Neural cell (in vitro differentiated cells): ENCODE measurements around the gene LRIG1. TPM values are rescaled to one million over a fixed set of nuclear protein-coding genes. Genes with fewer than 3 reads are reported as not detected.

Experiments
- H2AFZ ChIP-seq: fragments of 200-600, 300-800 bp; sonication (generic), shearing (Covaris generic); 2 replicates; pipeline ENCODE4 v1.6.0; 2014; ENCODE audit warnings: low read depth, mild to moderate bottlenecking, antibody characterized with exemption, low read length, moderate library complexity
- H3F3A ChIP-seq: fragments of 200-600 bp; shearing (Covaris generic); 2 replicates; pipeline ENCODE4 v1.6.1; 2016; ENCODE audit warnings: mild to moderate bottlenecking, moderate library complexity, mixed read lengths, antibody characterized with exemption, low read length; ENCODE audit not compliant: insufficient read depth, poor library complexity, severe bottlenecking
- H3K27ac ChIP-seq: fragments of 200-600, 300-800 bp; sonication (generic), shearing (Covaris generic); 2 replicates; pipeline ENCODE4 v1.5.1; 2014; ENCODE audit warnings: mild to moderate bottlenecking, low read length, moderate library complexity
- H3K27me3 ChIP-seq: fragments of 300-800, 200-600 bp; sonication (generic), shearing (Covaris generic); 2 replicates; pipeline ENCODE4 v1.6.0; 2014; ENCODE audit warnings: mild to moderate bottlenecking, low read depth, low read length, moderate library complexity; ENCODE audit not compliant: insufficient read depth
- H3K36me3 ChIP-seq: fragments of 300-800, 200-600 bp; sonication (generic), shearing (Covaris generic); 2 replicates; pipeline ENCODE4 v1.5.1; 2014; ENCODE audit warnings: mild to moderate bottlenecking, antibody characterized with exemption, low read length, moderate library complexity; ENCODE audit not compliant: insufficient read depth
- H3K4me2 ChIP-seq: fragments of 300-800, 200-600 bp; sonication (generic), shearing (Covaris generic); 2 replicates; pipeline ENCODE4 v1.6.0; 2014; ENCODE audit warnings: mild to moderate bottlenecking, low read length
- H3K4me3 ChIP-seq: fragments of 300-800, 200-600 bp; sonication (generic), shearing (Covaris generic); 2 replicates; pipeline ENCODE4 v1.5.1; 2014; ENCODE audit warnings: mild to moderate bottlenecking, low read length, moderate library complexity
- H3K79me2 ChIP-seq: fragments of 200-600 bp; shearing (Covaris generic); replicated peaks from 2 replicates; pipeline ENCODE4 v1.6.0; 2014; ENCODE audit warnings: mild to moderate bottlenecking, low read length, moderate library complexity; ENCODE audit not compliant: insufficient read depth
- H3K9ac ChIP-seq: fragments of 300-800, 200-600 bp; sonication (generic), shearing (Covaris generic); 2 replicates; pipeline ENCODE4 v1.6.1; 2016; ENCODE audit warnings: mild to moderate bottlenecking, low read length, mixed read lengths
- H3K9me2 ChIP-seq: fragments of 200-600 bp; shearing (Covaris generic); 2 replicates; pipeline ENCODE4 v1.6.1; 2016; ENCODE audit warnings: mild to moderate bottlenecking, low read length, mixed read lengths; ENCODE audit not compliant: insufficient read depth
- H3K9me3 ChIP-seq: fragments of 200-600, 300-800 bp; sonication (generic), shearing (Covaris generic); 2 replicates; pipeline ENCODE4 v1.6.1; 2016; ENCODE audit warnings: mild to moderate bottlenecking, mixed run types, low read length, moderate library complexity, mixed read lengths
- H4K20me1 ChIP-seq: fragments of 200-600 bp; shearing (Covaris generic); 2 replicates; pipeline ENCODE4 v1.6.1; 2016; ENCODE audit warnings: mild to moderate bottlenecking, mixed run types; ENCODE audit not compliant: insufficient read depth
- EP300 ChIP-seq: fragments of 450-650 bp; conservative IDR thresholded peaks from 2 replicates; pipeline ENCODE4 v1.6.1; 2014; ENCODE audit warnings: antibody characterized with exemption, mild to moderate bottlenecking, moderate library complexity; ENCODE audit not compliant: poor library complexity, severe bottlenecking
- POLR2AphosphoS5 ChIP-seq: IDR thresholded peaks from 2 replicates; pipeline ENCODE4 v1.6.1; 2012
- SMC3 ChIP-seq: fragments of 450-650 bp; conservative IDR thresholded peaks from 2 replicates; pipeline ENCODE4 v1.6.1; 2014; ENCODE audit warnings: antibody characterized with exemption, mild to moderate bottlenecking, moderate library complexity; ENCODE audit not compliant: poor library complexity
- TAF1 ChIP-seq: IDR thresholded peaks from 2 replicates; pipeline ENCODE4 v1.6.1; 2012; ENCODE audit warnings: low read depth
- polyA plus RNA-seq: library from polyadenylated mRNA; depleted of rRNA; stranded (reverse); fragments of >200 nt; gene quantifications from 2 replicates; pipeline ENCODE4 v1.2.3, GENCODE V29; 2014
- TF ChIP-seq, protein P1 (sequence below): fragments of 450-650 bp; IDR thresholded peaks from 2 replicates; pipeline ENCODE4 v1.5.1; 2014; ENCODE audit warnings: antibody characterized with exemption, mild to moderate bottlenecking, moderate library complexity; ENCODE audit not compliant: poor library complexity, severe bottlenecking
- TF ChIP-seq, protein P2 (sequence below): IDR thresholded peaks from 2 replicates; pipeline ENCODE4 v1.6.1; 2012; ENCODE audit warnings: borderline replicate concordance

Gene LRIG1
- polyA plus RNA-seq, 1 donor from 2014 or later: 7.1 TPM

DNA sequence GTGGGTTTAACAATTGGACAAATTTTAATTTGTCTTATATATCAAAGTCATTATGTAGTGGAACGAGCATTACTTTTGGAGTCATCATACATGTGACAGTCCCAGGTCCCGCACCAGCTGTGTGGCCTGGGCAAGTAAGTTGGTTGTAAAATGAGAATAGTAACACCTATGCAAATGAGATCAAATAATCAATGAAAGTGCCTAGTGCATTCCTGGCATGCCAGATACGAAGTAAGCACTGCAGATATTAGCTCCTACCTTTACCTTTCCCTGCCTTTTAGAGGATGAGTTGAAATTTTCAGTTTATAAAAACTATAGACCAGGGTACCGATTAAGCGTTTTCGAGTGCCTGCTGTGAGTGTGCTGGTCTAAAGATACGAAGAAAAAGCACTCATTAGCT lies 134.1 kb downstream of the LRIG1 start:
- H3K27me3 ChIP-seq: no peaks in the 10 kb centered on the region
- H3K4me3 ChIP-seq: no peak overlapping the region
- no peak overlapping the region for H3K9ac ChIP-seq
- H3K27ac ChIP-seq: no peak overlapping the region
- no peaks in the 10 kb centered on the region for H3K79me2 ChIP-seq
- TF ChIP-seq, protein P1, sequence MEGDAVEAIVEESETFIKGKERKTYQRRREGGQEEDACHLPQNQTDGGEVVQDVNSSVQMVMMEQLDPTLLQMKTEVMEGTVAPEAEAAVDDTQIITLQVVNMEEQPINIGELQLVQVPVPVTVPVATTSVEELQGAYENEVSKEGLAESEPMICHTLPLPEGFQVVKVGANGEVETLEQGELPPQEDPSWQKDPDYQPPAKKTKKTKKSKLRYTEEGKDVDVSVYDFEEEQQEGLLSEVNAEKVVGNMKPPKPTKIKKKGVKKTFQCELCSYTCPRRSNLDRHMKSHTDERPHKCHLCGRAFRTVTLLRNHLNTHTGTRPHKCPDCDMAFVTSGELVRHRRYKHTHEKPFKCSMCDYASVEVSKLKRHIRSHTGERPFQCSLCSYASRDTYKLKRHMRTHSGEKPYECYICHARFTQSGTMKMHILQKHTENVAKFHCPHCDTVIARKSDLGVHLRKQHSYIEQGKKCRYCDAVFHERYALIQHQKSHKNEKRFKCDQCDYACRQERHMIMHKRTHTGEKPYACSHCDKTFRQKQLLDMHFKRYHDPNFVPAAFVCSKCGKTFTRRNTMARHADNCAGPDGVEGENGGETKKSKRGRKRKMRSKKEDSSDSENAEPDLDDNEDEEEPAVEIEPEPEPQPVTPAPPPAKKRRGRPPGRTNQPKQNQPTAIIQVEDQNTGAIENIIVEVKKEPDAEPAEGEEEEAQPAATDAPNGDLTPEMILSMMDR: no peak
- no peaks in the 10 kb centered on the region for H3F3A ChIP-seq
- no peaks in the 10 kb centered on the region for H4K20me1 ChIP-seq
- no peaks in the 10 kb centered on the region for H3K9me3 ChIP-seq
- no peaks in the 10 kb centered on the region for H3K36me3 ChIP-seq
- no peak overlapping the region for H3K4me2 ChIP-seq
- H3K9me2 ChIP-seq: no peaks in the 10 kb centered on the region
- H2AFZ ChIP-seq: no peak overlapping the region

DNA sequence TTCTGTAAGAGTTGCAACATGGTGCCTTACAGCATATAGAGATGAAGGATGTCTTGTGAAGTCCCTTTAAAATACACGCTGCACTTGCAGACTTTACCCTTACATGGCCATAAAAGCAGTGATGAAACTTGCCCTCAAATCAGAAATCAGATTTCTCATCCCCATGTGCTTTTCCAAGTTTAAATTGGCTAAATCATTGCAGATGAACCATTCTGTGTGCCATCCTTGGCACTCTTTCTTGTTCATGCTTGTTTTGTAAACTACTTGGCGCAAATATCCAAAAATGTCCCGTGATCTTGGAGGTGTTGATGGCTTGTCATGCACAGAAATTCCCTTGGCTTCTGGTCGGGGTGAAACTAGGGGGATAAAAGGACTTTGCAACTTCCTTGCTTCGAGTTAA lies 135.7 kb downstream of the LRIG1 start:
- no peaks in the 10 kb centered on the region for H3F3A ChIP-seq
- TF ChIP-seq, protein P2, sequence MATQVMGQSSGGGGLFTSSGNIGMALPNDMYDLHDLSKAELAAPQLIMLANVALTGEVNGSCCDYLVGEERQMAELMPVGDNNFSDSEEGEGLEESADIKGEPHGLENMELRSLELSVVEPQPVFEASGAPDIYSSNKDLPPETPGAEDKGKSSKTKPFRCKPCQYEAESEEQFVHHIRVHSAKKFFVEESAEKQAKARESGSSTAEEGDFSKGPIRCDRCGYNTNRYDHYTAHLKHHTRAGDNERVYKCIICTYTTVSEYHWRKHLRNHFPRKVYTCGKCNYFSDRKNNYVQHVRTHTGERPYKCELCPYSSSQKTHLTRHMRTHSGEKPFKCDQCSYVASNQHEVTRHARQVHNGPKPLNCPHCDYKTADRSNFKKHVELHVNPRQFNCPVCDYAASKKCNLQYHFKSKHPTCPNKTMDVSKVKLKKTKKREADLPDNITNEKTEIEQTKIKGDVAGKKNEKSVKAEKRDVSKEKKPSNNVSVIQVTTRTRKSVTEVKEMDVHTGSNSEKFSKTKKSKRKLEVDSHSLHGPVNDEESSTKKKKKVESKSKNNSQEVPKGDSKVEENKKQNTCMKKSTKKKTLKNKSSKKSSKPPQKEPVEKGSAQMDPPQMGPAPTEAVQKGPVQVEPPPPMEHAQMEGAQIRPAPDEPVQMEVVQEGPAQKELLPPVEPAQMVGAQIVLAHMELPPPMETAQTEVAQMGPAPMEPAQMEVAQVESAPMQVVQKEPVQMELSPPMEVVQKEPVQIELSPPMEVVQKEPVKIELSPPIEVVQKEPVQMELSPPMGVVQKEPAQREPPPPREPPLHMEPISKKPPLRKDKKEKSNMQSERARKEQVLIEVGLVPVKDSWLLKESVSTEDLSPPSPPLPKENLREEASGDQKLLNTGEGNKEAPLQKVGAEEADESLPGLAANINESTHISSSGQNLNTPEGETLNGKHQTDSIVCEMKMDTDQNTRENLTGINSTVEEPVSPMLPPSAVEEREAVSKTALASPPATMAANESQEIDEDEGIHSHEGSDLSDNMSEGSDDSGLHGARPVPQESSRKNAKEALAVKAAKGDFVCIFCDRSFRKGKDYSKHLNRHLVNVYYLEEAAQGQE: no peak
- TF ChIP-seq POLR2AphosphoS5: no peak
- no peaks in the 10 kb centered on the region for H3K79me2 ChIP-seq
- no peaks in the 10 kb centered on the region for H4K20me1 ChIP-seq
- H3K4me2 ChIP-seq: no peak overlapping the region
- H3K27me3 ChIP-seq: no peaks in the 10 kb centered on the region
- no peak overlapping the region for H3K27ac ChIP-seq
- no peaks in the 10 kb centered on the region for H3K9me3 ChIP-seq
- no peak overlapping the region for H3K4me3 ChIP-seq
- no peaks in the 10 kb centered on the region for H3K36me3 ChIP-seq
- H3K9me2 ChIP-seq: no peaks in the 10 kb centered on the region
- H2AFZ ChIP-seq: no peak overlapping the region
- no peak overlapping the region for H3K9ac ChIP-seq

DNA sequence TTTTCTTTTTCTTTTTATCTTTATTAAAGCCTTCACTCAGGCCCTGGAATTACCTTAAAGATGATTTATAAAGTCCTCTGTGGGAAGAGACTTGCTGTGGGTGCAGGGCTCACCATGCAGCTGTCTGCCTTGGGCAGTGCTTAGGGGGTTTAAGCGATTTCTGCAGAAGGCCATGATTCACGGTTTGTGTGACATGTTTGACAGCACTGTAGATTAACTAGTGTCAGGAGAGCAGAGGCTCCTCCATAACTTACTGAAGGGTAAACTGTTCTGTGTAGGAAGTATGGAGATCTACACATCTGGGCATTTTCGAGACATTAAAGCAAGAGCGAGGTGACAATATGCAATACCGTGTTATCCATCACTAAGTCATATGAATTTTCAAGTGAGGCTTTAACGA lies 137.7 kb downstream of the LRIG1 start:
- Histone ChIP-seq H3K9me3 (no peaks in the 10 kb centered on the region), H3K79me2 (no peaks in the 10 kb centered on the region), H2AFZ (no peak overlapping the region), H3K27me3 (no peaks in the 10 kb centered on the region), H3K4me2 (no peak overlapping the region), H3F3A (no peaks in the 10 kb centered on the region), H3K36me3 (no peaks in the 10 kb centered on the region), H3K27ac (no peak overlapping the region), H4K20me1 (no peaks in the 10 kb centered on the region), H3K4me3 (no peak overlapping the region), H3K9ac (no peak overlapping the region), H3K9me2 (no peaks in the 10 kb centered on the region)
- TF ChIP-seq TAF1 (no peak), POLR2AphosphoS5 (peak; percentile 45), EP300 (peak; percentile 32), SMC3 (no peak)
- TF ChIP-seq, protein P2: no peak
